ENCODE results near the gene RYR2. TPM values are rescaled to one million over a fixed set of nuclear protein-coding genes. Genes with fewer than 3 reads are reported as not detected.
"Not testable (repeated sequence)": the region's sequence is repeated elsewhere in the genome, so short reads cannot be mapped to it uniquely, and the experiment has no call there.

The RYR2 gene
- total RNA-seq, 2 experiments from 2014 or later: 0.03 to 0.40 TPM

- CTCF ChIA-PET: no interaction called here
- H3K27me3 Mint-ChIP-seq: no peaks in the 10 kb centered on the region
- no peak overlapping the region for H3K27ac Mint-ChIP-seq
- H3K9me3 Mint-ChIP-seq (ENCODE audit: low read depth): no peaks in the 10 kb centered on the region
- DNase-seq (no peak), ATAC-seq (no peak)
- no peaks in the 10 kb centered on the region for H3K4me1 Mint-ChIP-seq
- no peak overlapping the region for H3K4me3 Mint-ChIP-seq
- H3K36me3 Mint-ChIP-seq: no peaks in the 10 kb centered on the region
Measured at GRCh38 chr1:237568955-237569354, 527.0 kb downstream of the RYR2 start.

DNA sequence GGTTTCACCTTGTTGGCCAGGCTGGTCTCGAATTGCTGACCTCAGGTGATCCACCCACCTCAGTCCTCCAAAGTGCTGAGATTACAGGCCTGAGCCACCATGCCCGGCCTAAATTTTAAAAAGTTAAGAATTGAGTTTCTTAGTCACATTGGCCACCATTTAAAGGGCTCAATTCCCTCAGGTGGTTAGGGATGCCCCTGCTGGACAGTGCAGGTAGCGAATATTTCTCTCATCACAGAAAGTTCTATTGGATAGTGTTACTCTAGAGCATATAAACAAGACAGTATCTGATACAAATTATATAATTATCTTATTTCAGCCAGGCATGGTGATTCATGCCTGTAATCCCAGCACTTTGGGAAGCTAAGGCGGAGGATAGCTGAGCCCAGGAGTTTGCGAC, 528.5 kb downstream of the RYR2 start:
- DNase-seq (no peak), ATAC-seq (no peak)
- Mint-ChIP-seq H3K36me3 (no peaks in the 10 kb centered on the region), H3K4me3 (no peak overlapping the region), H3K9me3 (ENCODE audit: low read depth) (peaks cover 2% of the 10 kb centered on the region), H3K27me3 (no peaks in the 10 kb centered on the region), H3K4me1 (no peaks in the 10 kb centered on the region), H3K27ac (no peak overlapping the region)
- CTCF ChIA-PET: no interaction called here

GRCh38 chr1:237574536-237574935, 532.6 kb downstream of the RYR2 start:
- CTCF ChIA-PET: no interaction called here

GRCh38 chr1:237578540-237578939, 536.6 kb downstream of the RYR2 start:
- H3K27me3 Mint-ChIP-seq: no peaks in the 10 kb centered on the region
- ATAC-seq (no peak), DNase-seq (no peak)
- no peaks in the 10 kb centered on the region for H3K4me1 Mint-ChIP-seq
- CTCF ChIA-PET: interaction anchor here (1.0 kb wide), 1 partner anchor 12 kb away, joined by 3 read pairs; no protein-coding TSS in a partner anchor
- H3K9me3 Mint-ChIP-seq (ENCODE audit: low read depth): peaks cover 2% of the 10 kb centered on the region
- H3K27ac Mint-ChIP-seq: no peak overlapping the region
- no peak overlapping the region for H3K4me3 Mint-ChIP-seq
- no peaks in the 10 kb centered on the region for H3K36me3 Mint-ChIP-seq

More at GRCh38 chr1:237574536-237574935, 532.6 kb downstream of the RYR2 start:
- no peak overlapping the region for H3K4me3 Mint-ChIP-seq
- no peak for ATAC-seq
- peaks cover 2% of the 10 kb centered on the region for H3K9me3 Mint-ChIP-seq (ENCODE audit: low read depth)
- no peak for DNase-seq
- H3K36me3 Mint-ChIP-seq: no peaks in the 10 kb centered on the region
- H3K27ac Mint-ChIP-seq: no peak overlapping the region
- no peaks in the 10 kb centered on the region for H3K4me1 Mint-ChIP-seq
- H3K27me3 Mint-ChIP-seq: no peaks in the 10 kb centered on the region

DNA sequence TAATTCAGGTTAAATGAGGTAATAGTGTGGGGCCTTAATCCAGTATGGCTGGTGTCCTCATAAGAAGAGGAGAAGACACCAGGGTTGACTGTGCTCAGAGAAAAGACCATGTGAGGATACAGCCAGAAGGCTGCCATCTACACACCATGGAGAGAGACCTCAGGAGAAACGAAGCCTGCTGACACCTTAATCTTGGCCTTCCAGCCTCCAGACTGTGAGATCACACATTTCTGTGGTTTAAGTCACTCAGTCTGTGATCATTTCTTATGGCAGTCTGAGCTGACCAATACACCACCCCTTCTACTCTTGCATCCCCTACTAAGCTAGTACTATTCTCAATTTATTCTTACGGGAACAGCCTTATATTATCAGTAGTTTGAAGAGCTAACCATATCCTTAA, 538.7 kb downstream of the RYR2 start:
- Mint-ChIP-seq H3K27me3 (no peaks in the 10 kb centered on the region), H3K27ac (no peak overlapping the region), H3K36me3 (no peaks in the 10 kb centered on the region), H3K4me1 (no peaks in the 10 kb centered on the region), H3K4me3 (no peak overlapping the region), H3K9me3 (ENCODE audit: low read depth) (no peaks in the 10 kb centered on the region)
- DNase-seq: no peak
- no peak for ATAC-seq
- CTCF ChIA-PET: no interaction called here

DNA sequence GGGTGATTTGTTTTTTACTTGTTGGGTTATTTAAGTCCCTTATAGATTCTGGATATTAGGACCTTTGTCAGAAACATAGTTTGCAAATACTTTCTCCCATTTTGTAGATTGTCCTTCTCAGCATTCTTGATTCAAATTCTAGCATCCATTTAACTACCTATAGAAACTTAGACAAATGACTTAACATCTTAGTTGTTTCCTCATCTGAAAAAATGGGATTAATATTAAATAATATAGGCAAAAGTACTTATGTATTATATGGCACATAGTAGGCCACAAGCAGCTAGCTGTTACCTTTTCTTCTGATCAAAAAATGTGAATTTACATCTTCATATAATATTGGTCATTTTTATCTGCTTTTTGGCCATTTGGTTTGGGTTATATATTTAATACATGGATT, 541.3 kb downstream of the RYR2 start:
- H3K9me3 Mint-ChIP-seq (ENCODE audit: low read depth): no peaks in the 10 kb centered on the region
- no peak overlapping the region for H3K4me3 Mint-ChIP-seq
- no peaks in the 10 kb centered on the region for H3K4me1 Mint-ChIP-seq
- CTCF ChIA-PET: interaction anchor here (0.6 kb wide), 1 partner anchor 71 kb away, joined by 3 read pairs; no protein-coding TSS in a partner anchor
- H3K27me3 Mint-ChIP-seq: no peaks in the 10 kb centered on the region
- no peak for ATAC-seq
- no peak for DNase-seq
- H3K36me3 Mint-ChIP-seq: no peaks in the 10 kb centered on the region
- H3K27ac Mint-ChIP-seq: no peak overlapping the region

GRCh38 chr1:237583756-237584155, 541.8 kb downstream of the RYR2 start:
- DNase-seq: no peak
- no peak for ATAC-seq
- CTCF ChIA-PET: interaction anchor here (0.6 kb wide), 1 partner anchor 23 kb away, joined by 4 read pairs; no protein-coding TSS in a partner anchor

DNA sequence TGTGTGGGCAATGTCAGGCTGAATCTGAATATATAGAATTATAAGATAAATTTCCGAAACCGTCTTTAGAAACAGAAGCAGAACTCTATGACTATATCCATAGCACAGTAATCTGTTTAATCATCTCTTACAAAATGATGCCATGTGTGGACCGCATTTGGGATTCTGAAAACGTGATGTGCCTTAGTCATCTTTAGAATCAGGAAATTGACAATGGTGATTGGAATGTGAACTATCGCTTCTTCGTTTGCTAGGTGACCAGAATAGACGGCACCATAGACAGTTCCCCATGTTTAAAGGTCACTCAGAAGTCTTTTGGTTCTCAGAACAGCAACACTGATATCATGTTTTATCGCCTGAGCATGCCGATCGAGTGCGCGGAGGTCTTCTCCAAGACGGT, 548.4 kb downstream of the RYR2 start:
- Mint-ChIP-seq H3K27ac (no peak overlapping the region), H3K9me3 (ENCODE audit: low read depth) (peaks cover 4% of the 10 kb centered on the region), H3K4me3 (no peak overlapping the region), H3K4me1 (no peaks in the 10 kb centered on the region), H3K36me3 (no peaks in the 10 kb centered on the region), H3K27me3 (no peaks in the 10 kb centered on the region)
- ATAC-seq: no peak
- CTCF ChIA-PET: no interaction called here
- no peak for DNase-seq

More at GRCh38 chr1:237583756-237584155, 541.8 kb downstream of the RYR2 start:
- Mint-ChIP-seq H3K9me3 (ENCODE audit: low read depth) (no peaks in the 10 kb centered on the region), H3K27ac (no peak overlapping the region), H3K4me1 (no peaks in the 10 kb centered on the region), H3K36me3 (no peaks in the 10 kb centered on the region), H3K27me3 (no peaks in the 10 kb centered on the region), H3K4me3 (no peak overlapping the region)

DNA sequence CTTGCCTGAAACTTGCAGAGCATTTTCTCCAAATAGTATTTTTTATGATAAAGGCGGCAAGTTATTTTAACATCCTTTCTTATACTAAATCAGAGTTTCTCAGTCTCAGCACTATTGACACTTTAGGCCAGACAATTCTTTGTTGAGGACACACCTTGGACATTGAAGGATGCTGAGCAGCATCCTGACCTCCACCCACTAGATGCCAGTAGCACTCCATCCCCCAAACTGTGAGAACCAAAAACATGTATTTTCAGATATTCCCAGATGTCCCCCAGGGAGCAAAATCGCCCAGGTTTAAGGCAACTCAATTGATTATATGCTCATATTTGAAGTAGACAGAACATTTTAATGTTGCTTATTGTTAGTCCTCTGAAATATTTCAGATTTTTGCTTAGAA, 549.4 kb downstream of the RYR2 start:
- H3K27me3 Mint-ChIP-seq: no peaks in the 10 kb centered on the region
- ATAC-seq (no peak), DNase-seq (no peak)
- CTCF ChIA-PET: no interaction called here
- no peak overlapping the region for H3K4me3 Mint-ChIP-seq
- H3K36me3 Mint-ChIP-seq: no peaks in the 10 kb centered on the region
- peaks cover 4% of the 10 kb centered on the region for H3K9me3 Mint-ChIP-seq (ENCODE audit: low read depth)
- no peaks in the 10 kb centered on the region for H3K4me1 Mint-ChIP-seq
- H3K27ac Mint-ChIP-seq: no peak overlapping the region

GRCh38 chr1:237603036-237603568, 561.1 kb downstream of the RYR2 start:
- H3K4me1 Mint-ChIP-seq; H3K9me3 Mint-ChIP-seq (ENCODE audit: low read depth); H3K27ac Mint-ChIP-seq; H3K36me3 Mint-ChIP-seq; ATAC-seq; H3K4me3 Mint-ChIP-seq; CTCF ChIA-PET; DNase-seq; H3K27me3 Mint-ChIP-seq: not testable (repeated sequence)

GRCh38 chr1:237608433-237608832, 566.4 kb downstream of the RYR2 start:
- no peaks in the 10 kb centered on the region for H3K27me3 Mint-ChIP-seq
- no peak for ATAC-seq
- H3K36me3 Mint-ChIP-seq: no peaks in the 10 kb centered on the region
- no peak overlapping the region for H3K4me3 Mint-ChIP-seq
- no peaks in the 10 kb centered on the region for H3K4me1 Mint-ChIP-seq
- DNase-seq: no peak
- peaks cover 3% of the 10 kb centered on the region for H3K9me3 Mint-ChIP-seq (ENCODE audit: low read depth)
- CTCF ChIA-PET: no interaction called here
- H3K27ac Mint-ChIP-seq: no peak overlapping the region

GRCh38 chr1:237610157-237610556, 568.2 kb downstream of the RYR2 start:
- ATAC-seq (no peak), DNase-seq (no peak)
- CTCF ChIA-PET: no interaction called here
- Mint-ChIP-seq H3K36me3 (no peaks in the 10 kb centered on the region), H3K9me3 (ENCODE audit: low read depth) (peaks cover 3% of the 10 kb centered on the region), H3K4me1 (no peaks in the 10 kb centered on the region), H3K4me3 (no peak overlapping the region), H3K27ac (no peak overlapping the region), H3K27me3 (no peaks in the 10 kb centered on the region)

DNA sequence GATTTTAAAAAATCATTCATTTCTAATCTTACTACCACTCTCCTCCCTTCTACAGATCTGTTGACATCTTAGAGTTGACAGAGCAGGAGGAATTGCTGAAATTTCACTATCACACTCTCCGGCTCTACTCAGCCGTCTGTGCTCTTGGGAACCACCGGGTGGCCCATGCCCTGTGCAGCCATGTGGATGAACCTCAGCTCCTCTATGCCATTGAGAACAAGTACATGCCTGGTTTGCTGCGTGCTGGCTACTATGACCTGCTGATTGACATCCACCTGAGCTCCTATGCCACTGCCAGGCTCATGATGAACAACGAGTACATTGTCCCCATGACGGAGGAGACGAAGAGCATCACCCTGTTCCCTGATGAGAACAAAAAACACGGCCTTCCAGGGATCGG, 572.0 kb downstream of the RYR2 start:
- no peaks in the 10 kb centered on the region for H3K4me1 Mint-ChIP-seq
- DNase-seq (no peak), ATAC-seq (no peak)
- H3K9me3 Mint-ChIP-seq (ENCODE audit: low read depth): peaks cover 5% of the 10 kb centered on the region
- H3K27ac Mint-ChIP-seq: no peak overlapping the region
- no peaks in the 10 kb centered on the region for H3K36me3 Mint-ChIP-seq
- no peak overlapping the region for H3K4me3 Mint-ChIP-seq
- H3K27me3 Mint-ChIP-seq: no peaks in the 10 kb centered on the region
- CTCF ChIA-PET: no interaction called here

DNA sequence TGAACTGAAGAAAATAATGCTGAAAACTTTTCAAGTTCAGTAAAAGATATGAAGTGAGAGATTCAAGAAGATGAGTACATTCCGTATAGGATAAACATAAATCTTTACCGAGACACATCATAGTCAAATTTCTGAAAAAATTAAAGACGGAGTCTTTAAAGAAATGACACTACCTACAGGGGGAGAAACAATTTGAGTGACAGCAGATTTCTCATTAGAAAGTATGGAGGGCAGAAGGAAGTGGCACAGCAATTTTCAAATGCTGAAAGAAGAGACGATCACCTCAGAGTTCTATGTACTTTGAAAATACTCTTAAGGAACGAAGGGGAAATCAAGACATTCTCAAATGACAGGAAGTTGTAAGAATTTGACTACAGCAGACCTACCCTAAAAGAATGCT, 577.6 kb downstream of the RYR2 start:
- CTCF ChIA-PET: no interaction called here
- Mint-ChIP-seq H3K36me3 (no peaks in the 10 kb centered on the region), H3K27ac (no peak overlapping the region), H3K4me3 (no peak overlapping the region), H3K9me3 (ENCODE audit: low read depth) (peaks cover 2% of the 10 kb centered on the region), H3K27me3 (no peaks in the 10 kb centered on the region), H3K4me1 (no peaks in the 10 kb centered on the region)
- ATAC-seq (no peak), DNase-seq (no peak)

GRCh38 chr1:237634922-237635321, 592.9 kb downstream of the RYR2 start:
- Mint-ChIP-seq H3K27ac (no peak overlapping the region), H3K27me3 (no peaks in the 10 kb centered on the region), H3K9me3 (ENCODE audit: low read depth) (no peaks in the 10 kb centered on the region), H3K36me3 (no peaks in the 10 kb centered on the region), H3K4me1 (no peaks in the 10 kb centered on the region), H3K4me3 (no peak overlapping the region)
- CTCF ChIA-PET: no interaction called here
- ATAC-seq: no peak
- no peak for DNase-seq
